GM18507 (cell line): ENCODE measurements around the gene PCDH12.

Experiments used
- DNase-seq: peaks from one replicate; pipeline ENCODE4 v3.0.0; 2011; ENCODE audit warnings: low read depth; ENCODE audit not compliant: insufficient read length; ENCODE audit errors: extremely low spot score
- FAIRE-seq: peaks from 2 replicates; lab custom pipeline; 2011; peaks lifted over from hg19 to GRCh38; lab: Jason Lieb, UNC

Gene PCDH12

GRCh38 chr5:141958113-141958512, at the start of gene PCDH12:
PCDH12 (minus strand) TSS chr5:141958202; CDS start chr5:141957851, 351 bp downstream.
- FAIRE-seq (no peak), DNase-seq (no peak)

GRCh38 chr5:142007237-142007544, 49.2 kb upstream of the PCDH12 start:
- FAIRE-seq, result no peak
- no peak for DNase-seq

- FAIRE-seq (no peak), DNase-seq (no peak)
These were observed 48.6 kb upstream of the PCDH12 start for GRCh38 chr5:142006363-142007236.

GRCh38 chr5:142003266-142003800, 45.3 kb upstream of the PCDH12 start:
- FAIRE-seq, result no peak

GRCh38 chr5:142000704-142001484, 42.9 kb upstream of the PCDH12 start:
- FAIRE-seq (no peak), DNase-seq (no peak)

More at GRCh38 chr5:142003266-142003800, 45.3 kb upstream of the PCDH12 start:
- DNase-seq, result no peak

GRCh38 chr5:142000173-142000572, 42.2 kb upstream of the PCDH12 start:
- FAIRE-seq, result no peak
- no peak for DNase-seq

GRCh38 chr5:141997358-141997960, 39.5 kb upstream of the PCDH12 start:
- no peak for FAIRE-seq

GRCh38 chr5:141995656-141996055, 37.7 kb upstream of the PCDH12 start:
- no peak for DNase-seq
- no peak for FAIRE-seq

More at GRCh38 chr5:141997358-141997960, 39.5 kb upstream of the PCDH12 start:
- DNase-seq, result no peak

GRCh38 chr5:141994511-141995136, 36.6 kb upstream of the PCDH12 start:
- FAIRE-seq (no peak), DNase-seq (no peak)

GRCh38 chr5:141992349-141992963, 34.5 kb upstream of the PCDH12 start:
- FAIRE-seq (peak; percentile 89), DNase-seq (no peak)

- FAIRE-seq, result no peak
- no peak for DNase-seq
These were observed 31.7 kb upstream of the PCDH12 start for GRCh38 chr5:141989720-141990119.

- FAIRE-seq (no peak), DNase-seq (no peak)
These were observed 28.1 kb upstream of the PCDH12 start for GRCh38 chr5:141986072-141986471.

- no peak for FAIRE-seq
- no peak for DNase-seq
These were observed 24.6 kb upstream of the PCDH12 start for GRCh38 chr5:141982626-141983025.

GRCh38 chr5:141978389-141978788, 20.4 kb upstream of the PCDH12 start:
- DNase-seq (no peak), FAIRE-seq (no peak)

- DNase-seq (no peak), FAIRE-seq (no peak)
These were observed 18.2 kb upstream of the PCDH12 start for GRCh38 chr5:141976176-141976575.

GRCh38 chr5:141973871-141974595, 16.0 kb upstream of the PCDH12 start:
- no peak for DNase-seq
- no peak for FAIRE-seq

- DNase-seq (peak; percentile 47), FAIRE-seq (peak; percentile 94)
These were observed 12.1 kb upstream of the PCDH12 start for GRCh38 chr5:141969783-141970771.
